NCI-H187 (cell line): ENCODE results near the gene MFAP5.
"Not testable (repeated sequence)": the region's sequence is repeated elsewhere in the genome, so short reads cannot be mapped to it uniquely, and the experiment has no call there.

Source experiments
- DNase-seq, 2 experiments: peaks; one replicate each; lab custom pipeline; 2025; lab: John Stamatoyannopoulos, UW

Gene MFAP5

DNA sequence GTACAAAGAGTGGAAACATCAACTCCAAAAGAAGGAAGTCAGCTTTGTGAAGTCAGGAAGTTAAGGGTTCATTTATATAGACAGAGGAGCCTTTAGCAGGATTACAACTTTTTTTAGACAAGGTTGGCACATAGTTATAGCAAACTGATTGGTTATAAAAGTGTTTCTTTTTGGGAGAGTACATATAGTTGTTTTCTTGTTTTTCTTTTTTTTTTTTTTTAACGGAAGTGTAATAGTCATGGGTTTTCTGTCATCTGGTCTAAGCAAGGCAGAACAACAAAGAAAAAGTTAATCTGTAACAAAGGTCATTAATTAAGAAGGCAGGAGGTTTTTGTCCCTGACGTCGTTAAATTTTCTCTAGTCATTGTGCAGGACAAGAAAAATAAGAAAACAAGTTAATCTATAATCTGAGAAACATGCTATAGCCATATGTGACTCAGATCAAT lies 13.0 kb upstream of the MFAP5 start:
- DNase-seq, result no peak

DNA sequence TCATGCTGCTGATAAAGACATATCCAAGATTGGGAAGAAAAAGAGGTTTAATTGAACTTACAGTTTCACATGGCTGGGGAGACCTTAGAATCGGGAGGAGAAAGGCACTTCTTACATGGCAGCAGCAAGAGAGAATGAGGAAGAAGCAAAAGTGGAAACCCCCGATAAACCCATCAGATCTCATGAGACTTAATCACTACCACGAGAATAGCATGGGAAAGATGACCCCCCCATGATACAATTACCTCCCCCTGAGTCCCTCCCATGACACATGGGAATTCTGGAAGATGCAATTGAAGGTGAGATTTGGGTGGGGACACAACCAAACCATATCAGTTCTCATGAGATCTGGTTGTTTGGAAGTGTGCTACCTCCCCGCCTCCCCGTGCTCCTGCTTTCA lies 9.8 kb upstream of the MFAP5 start:
- no peak for DNase-seq

DNA sequence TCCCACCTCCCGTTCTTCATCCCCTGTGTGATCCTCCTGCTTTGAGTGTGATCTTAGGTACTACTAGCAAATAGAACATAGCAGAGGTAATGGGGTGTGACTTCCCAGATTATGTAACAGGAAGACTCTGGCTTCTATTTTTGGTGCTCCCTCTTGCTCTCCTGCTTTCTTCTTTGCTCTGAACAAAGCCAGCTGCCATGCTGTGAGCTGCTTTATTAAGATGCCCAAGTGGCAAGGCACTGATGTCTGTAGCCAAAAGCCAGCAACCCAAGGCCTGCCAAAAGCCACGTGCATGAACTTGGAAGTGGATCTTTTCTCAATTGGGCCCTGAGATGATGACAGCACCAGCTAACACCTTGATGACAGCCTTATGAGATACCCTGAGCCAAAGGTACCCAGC lies 5.8 kb upstream of the MFAP5 start:
- DNase-seq, result no peak

DNA sequence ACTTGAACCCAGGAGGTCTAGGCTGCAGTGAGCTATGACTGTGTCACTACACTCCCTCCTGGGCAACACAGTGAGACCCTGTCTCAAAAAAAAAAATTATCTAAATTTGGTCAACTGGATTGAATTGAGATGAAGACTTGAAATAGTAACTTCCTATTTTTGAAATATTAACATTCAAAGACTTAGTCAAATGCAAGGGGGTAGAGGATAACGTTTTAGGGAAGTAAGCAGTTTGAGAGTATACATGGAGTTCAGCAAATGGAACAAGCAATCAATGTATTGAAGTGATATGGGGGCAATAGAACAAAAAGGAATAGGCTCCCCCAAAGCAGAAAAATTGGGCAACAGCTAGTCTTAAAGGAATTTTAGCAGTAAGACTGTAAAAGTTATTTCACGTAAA lies 4.6 kb upstream of the MFAP5 start:
- no peak for DNase-seq

DNA sequence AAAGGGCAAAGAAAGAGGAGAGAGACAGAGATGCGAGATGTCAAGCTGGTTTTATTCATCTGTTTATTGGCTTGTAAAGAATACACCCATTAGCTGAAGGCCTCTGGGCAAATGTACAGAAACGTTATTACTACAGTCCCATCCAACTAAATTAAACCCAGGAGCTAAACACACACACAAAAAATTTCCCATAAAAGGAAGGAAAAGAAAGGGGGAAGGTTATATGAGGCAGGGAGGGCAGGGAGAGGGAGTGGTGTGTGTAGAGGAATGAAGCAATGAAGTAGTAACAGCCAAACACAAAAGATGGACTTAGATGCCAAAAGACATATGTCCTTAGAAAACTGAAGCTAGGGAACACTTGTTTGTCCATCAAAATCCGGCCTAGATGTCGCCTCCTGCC lies 3.1 kb upstream of the MFAP5 start:
- no peak for DNase-seq

DNA sequence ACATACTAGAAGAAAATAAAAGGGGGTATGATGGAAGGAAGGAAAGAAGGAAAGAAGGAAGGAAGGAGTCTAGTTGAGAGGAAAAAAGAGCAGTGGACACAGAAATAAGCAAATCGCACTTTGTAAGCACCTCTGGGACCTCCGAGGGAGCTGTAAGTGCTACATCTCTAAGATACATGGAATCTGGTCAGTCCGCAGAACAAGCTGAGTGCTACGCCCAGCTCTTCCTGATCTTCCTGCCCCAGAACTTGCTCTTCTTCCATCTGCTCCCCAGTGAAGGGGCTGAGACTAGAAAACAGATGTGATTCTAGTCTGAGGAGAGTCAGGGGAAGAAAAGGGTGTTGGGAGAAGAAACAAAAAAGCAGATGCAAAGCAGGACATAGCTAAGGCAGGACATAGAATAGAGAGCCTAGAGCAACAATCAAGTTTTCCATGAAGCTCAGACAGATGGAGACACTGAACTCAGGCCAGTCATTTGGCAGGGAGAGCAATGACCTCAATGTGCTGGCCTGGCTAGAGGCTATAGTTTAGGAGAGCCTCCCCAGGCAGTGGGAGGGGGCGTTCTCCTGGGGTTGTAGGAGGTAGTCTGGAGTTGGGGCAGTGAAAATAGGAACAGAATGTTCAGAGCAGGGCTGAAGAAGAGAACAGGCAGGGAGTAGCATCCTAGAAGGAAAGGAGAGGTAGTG lies 1.7 kb upstream of the MFAP5 start:
- no peak for DNase-seq

DNA sequence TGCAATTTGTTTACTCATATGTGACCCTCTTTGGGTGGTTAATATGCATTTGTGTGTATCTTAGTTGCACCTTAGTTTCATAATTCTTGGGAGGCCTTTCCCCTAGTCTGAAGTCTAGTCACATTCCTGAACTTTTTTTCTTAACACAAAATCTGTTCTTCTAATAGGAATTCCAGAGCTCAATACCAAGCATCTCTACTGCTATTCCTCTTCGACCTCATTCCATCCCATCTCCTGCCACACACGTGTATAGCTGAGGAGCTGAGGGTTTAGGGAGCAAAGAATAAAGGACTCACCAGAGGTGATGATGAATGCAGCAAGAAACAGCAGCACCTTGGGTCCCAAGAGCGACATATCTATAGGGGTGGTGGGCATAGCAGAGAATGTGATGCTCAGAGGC lies 875 bp downstream of the MFAP5 start:
- DNase-seq, result no peak

DNA sequence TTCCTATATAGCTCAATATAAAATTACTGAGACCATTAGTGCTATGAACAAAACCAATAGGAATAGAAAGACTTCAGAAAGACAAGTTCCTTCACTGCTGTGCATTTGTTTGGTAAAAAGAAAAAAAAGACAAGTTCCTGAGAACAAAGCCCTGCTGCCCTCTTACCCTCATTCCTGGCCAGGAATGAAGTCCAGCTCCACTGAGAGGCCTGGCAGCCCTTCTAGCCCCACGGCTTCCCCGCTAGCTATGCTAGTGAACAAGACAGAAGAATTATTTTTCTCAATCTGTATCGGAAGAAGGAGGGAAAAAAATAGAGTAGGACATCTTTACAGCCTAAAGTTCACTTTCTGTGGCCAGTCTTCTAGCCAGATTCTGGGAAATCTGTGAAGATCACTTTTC lies 1.6 kb downstream of the MFAP5 start:
- DNase-seq, result no peak

DNA sequence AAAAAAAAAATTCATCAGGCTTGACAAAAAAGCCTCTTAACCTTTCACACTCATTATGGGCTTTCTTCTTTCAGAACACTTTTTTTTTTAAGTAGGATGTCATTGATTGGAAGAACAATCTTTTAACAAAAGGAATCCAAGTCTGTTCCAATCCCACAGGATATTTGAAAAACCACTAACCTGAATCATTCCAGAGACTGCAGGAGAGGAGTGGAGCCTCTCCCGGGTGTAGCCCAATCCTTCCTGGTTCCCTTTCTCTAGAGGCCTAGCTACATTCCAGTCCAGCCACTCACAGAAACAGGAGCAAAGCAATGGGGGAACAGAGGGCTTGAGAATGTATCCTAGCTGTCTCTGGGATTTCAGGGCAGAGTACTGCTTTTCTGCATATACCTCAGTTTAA lies 4.3 kb downstream of the MFAP5 start:
- no peak for DNase-seq

DNA sequence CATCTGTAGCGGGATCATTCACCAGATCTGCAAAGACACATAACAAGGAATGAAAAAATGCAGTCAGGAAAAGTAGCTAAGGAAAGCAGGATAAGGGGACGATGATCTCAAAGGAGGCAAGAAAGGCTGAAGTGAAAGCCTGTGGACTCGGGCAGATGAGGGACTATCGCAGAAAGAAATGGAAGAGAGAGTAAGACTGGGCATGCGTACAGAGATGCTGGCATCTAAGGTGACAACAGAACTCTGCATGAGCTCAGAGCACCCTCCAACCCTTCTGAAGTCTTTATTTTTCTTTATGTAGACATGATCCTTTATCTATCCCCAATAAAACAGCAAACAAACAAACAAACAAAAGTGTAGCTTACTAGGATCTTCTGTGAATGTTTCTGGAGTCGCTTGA lies 7.2 kb downstream of the MFAP5 start:
- DNase-seq, result no peak

DNA sequence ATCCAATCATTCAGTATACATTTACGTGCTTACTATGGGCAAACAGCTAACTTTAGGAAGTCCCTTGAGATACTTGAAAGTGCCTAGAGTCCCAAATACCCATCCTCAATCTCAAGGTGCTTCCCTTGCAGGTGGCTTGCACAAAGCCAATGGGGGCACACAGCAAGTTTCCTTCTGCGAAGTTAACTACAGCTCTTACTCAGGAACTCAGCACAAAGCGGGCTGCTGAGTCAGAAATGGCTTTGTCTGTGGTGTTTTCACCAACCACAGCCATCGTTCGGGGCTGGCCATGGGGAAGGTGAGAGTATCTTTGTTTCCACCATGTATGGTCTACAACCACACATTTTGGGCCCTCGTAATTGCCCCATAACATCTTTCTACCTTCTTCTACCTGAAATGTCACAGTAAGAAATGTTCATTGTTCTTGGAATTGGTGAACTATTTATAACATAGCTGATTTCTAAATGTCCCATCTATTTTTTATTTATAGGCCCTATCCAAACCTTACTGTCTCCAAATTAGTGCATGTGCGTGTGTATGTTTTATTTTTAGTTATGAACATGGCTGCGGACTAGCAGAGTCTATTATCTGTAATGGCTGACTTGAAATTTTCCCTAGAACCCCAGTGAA lies 13.9 kb downstream of the MFAP5 start:
- no peak for DNase-seq

DNA sequence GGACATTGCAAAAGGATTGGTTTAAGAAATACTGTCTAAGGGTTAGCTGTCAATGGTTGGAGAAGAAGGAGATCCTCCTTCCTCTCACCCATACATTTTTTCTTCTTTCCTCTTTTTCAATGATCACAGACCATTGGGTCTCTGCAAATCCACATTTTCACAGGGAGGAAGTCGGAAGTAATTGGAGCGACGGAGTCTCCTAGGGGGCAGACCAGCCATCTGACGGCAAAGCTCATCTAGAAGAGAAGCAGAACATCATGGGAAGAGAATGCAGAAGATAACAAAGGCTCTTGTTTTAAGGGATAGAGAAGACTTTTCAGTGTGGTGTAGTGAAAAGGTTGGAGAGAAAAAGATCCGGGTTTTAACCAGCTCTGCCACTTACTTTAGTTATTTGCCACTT lies 14.7 kb downstream of the MFAP5 start:
- DNase-seq, result no peak

DNA sequence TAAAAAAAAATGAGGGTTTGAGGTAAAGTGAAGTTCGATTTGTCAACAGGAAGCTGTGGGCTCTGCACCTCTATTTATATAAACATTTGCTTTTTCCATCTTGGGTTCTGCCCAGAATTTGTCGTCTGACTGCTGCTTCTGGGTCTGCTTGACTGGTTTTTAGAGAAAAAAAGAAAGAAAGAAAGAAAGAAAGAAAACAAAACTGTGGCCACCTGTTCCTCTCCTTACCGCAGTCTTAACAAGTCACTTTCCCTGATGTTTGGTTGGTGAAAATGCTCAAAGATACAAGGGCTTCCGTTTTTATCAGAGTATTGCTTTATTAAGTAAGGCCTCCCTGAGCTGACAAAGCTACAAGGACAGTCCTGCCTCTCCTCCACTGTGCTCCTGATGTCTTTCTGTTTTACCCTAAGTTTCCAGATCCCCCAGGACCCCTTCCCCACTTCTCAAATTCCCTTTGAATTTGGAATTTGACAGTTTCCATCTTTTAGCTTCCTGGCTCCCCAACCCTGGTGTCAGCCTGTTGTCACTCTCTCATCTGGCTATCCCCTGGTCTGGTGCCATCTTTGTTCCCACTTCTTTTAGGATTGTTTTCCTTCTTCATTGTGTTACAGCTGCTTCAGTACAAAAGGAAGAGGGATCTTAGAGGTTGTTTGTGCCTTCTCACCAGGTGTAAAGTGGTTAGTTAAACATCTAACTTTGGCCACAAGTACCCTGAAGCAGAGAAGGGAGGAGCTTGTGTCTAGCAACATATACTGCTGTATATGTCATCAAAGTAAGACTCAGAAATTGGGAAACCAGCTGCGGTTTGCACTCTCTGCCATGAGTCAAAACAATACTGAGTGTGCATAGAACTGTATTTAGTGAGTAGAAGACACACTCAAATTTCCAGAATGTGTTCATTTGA lies 18.0 kb downstream of the MFAP5 start:
- DNase-seq, result no peak

DNA sequence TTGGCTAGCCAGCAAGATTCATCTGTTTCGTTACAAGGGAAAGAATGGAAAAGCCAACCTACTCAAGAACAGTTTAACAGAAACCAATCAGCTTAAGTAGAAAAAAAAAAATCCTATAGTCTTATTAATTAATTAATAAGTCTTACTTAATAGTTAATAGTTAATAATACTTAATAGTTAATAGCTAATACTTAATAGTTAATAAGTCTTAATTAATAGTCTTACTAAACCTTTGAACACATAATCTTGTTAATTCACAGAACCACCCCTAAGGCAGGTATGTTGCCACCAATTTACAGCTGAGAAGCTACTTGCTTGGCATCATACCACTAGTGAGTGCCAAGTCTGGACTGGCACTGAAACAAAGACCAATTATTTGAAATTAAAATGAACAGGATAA lies 19.9 kb downstream of the MFAP5 start:
- DNase-seq, result no peak

DNA sequence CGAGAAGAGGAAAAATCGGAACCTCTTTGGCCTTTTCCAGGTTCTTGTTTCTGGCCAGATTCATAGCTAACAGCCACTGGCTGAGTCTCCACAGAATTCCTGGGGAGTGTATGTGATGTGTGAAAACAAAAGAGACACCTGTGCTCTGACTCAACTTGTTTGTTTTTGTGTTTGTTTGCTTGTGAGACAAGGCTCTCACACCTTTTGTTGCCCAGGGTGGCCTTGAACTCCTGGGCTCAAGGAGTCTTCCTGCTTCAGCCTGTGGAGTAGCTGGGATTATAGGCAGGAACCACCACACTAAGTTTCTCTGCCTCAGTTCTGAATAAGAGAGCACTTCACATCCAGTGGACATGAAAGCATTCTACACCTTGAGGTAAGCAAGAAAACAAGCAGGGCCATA lies 22.7 kb downstream of the MFAP5 start:
- DNase-seq, result no peak

DNA sequence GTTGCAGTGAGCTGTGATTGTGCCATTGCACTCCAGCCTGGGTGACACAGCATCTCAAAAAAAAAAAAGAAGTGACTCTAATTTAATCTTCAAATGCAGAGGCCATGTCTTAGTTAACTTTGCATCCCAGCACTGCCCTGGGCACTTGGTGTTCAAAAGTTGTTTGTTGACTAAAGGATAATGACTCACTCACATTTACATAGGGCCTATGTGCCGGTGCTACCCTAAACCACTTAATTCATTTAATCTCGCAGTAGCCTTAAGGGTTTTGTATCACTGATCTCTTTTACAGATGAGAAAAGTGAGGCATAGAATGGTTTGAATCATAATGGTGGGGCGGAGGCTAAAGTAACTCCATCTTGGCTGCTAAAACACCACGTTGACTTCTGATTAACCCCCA lies 23.7 kb downstream of the MFAP5 start:
- no peak for DNase-seq

DNA sequence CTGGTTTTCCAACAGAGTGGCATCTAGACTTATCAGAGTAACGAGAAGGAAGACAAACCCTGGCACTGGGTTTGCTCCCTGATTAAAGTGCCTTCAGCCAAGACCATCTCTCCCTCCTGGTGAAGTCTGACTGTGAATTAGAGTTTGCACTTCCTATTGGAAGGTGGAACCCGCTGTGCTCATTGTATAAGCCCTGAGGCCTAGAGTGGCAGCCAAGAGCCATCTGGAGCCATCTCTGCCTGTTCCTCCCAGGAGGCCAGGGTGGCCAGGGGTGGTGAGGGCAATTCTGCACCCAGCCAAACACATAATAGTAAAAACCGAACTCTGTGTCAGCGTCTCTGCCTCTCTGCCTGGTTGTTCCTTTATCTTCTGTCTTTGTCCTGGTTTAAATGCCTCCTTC lies 25.0 kb downstream of the MFAP5 start:
- no peak for DNase-seq

DNA sequence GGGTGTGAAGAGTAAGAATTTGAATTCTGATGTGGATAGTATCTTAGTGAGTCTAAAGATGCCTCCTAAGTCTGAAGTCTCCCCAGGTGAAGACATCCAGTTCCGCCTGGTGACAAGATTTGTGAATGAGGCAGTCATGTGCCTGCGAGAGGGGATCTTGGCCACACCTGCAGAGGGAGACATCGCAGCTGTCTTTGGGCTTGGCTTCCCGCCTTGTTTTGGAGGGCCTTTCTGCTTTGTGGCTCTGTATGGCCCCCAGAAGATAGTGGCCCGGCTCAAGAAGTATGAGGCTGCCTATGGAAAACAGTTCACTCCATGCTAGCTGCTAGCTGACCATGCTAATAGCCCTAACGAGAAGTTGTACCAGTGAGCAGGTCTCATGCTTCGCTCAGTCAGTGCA lies 25.4 kb downstream of the MFAP5 start:
- no peak for DNase-seq

DNA sequence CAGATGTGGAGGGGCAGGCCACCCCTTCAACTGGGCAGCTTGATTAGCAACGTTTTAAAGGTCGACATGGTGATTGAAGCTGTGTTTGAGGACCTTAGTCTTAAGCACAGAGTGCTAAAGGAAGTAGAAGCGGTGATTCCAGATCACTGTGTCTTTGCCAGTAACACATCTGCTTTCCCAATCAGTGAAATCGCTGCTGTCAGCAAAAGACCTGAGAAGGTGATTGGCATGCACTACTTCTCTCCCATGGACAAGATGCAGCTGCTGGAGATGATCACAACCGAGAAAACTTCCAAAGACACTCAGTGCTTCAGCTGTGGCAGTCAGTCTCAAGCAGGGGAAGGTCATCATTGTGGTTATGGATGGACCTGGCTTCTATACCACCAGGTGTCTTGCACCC lies 26.0 kb downstream of the MFAP5 start:
- DNase-seq, result no peak

DNA sequence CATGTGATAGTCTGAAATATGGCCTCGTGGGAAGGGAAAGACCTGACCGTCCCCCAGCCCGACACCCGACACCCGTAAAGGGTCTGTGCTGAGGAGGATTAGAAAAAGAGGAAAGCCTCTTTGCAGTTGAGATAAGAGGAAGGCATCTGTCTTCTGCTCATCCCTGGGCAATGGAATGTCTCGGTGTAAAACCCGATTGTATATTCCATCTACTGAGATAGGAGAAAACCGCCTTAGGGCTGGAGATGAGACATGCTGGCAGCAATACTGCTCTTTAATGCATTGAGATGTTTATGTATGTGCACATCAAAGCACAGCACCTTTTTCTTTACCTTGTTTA lies 26.6 kb downstream of the MFAP5 start:
- DNase-seq, result not testable (repeated sequence)

DNA sequence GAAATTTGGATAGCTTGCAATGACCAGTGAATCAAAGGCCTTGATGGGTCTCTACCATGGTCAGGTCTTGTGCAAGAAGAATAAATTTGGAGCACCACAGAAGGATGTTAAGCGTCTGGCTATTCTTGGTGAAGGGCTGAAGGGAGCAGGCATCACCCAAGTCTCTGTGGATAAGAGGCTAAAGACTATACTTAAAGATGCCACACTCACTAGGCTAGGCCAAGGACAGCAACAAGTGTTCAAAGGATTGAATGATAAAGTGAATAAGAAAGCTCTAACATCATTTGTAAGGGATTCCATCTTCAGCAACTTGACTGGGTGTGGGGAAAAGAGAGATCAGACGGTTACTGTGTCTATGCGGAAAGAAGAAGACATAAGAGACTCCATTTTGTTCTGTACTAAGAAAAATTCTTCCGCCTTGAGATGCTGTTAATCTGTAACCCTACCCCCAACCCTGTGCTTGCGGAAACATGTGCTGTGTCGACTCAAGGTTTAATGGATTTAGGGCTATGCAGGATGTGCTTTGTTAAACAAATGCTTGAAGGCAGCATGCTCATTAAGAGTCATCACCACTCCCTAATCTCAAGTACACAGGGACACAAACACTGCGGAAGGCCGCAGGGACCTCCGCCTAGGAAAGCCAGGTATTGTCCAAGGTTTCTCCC lies 27.2 kb downstream of the MFAP5 start:
- not testable (repeated sequence) for DNase-seq

DNA sequence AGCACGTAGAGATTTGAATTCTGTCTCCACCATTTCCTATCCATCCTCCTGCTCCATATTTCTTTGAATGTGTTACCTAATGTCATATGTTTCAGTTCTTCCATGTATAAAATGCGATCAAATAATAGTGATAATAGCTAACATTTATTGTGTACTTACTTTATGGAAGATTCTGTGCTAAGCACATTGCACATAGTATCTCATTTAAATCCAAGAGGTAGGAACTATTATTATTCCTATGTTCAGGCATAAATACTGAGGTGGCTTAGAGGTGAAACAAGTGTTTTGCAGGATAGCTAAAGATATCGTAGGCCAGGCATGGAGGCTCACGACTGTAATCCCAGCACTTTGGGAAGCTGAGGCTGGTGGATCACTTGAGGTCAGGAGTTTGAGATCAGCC lies 32.5 kb downstream of the MFAP5 start:
- DNase-seq, result no peak
